HG02571 (cell line): Measurements from ENCODE around the gene R3HDM2.
"Not testable (repeated sequence)": the region's sequence is repeated elsewhere in the genome, so short reads cannot be mapped to it uniquely, and the experiment has no call there.

Source experiments
- ATAC-seq: cut with Tn5 transposase; IDR thresholded peaks from one replicate; pipeline ENCODE4 v1.9.1; 2021; ENCODE audit warnings: mild to moderate bottlenecking, moderate library complexity; ENCODE audit not compliant: unreplicated experiment

Gene R3HDM2

GRCh38 chr12:57385586-57385985, 45.3 kb downstream of the R3HDM2 start:
- no peak for ATAC-seq

- no peak for ATAC-seq
These were observed 46.4 kb downstream of the R3HDM2 start for GRCh38 chr12:57384478-57384877.

GRCh38 chr12:57381693-57382220, 49.1 kb downstream of the R3HDM2 start:
- no peak for ATAC-seq

GRCh38 chr12:57380300-57380699, 50.5 kb downstream of the R3HDM2 start:
- no peak for ATAC-seq

- ATAC-seq: no peak
These were observed 53.6 kb downstream of the R3HDM2 start for GRCh38 chr12:57377103-57377840.

- no peak for ATAC-seq
These were observed 58.6 kb downstream of the R3HDM2 start for GRCh38 chr12:57372233-57372632.

GRCh38 chr12:57370696-57371095, 60.1 kb downstream of the R3HDM2 start:
- no peak for ATAC-seq

- no peak for ATAC-seq
These were observed 60.8 kb downstream of the R3HDM2 start for GRCh38 chr12:57370072-57370471.

- no peak for ATAC-seq
These were observed 61.6 kb downstream of the R3HDM2 start for GRCh38 chr12:57369202-57369601.

GRCh38 chr12:57368349-57369095, 62.3 kb downstream of the R3HDM2 start:
- ATAC-seq: no peak

GRCh38 chr12:57367121-57367520, 63.7 kb downstream of the R3HDM2 start:
- ATAC-seq: no peak

- no peak for ATAC-seq
These were observed 64.5 kb downstream of the R3HDM2 start for GRCh38 chr12:57366315-57366714.

GRCh38 chr12:57364156-57364555, 66.7 kb downstream of the R3HDM2 start:
- not testable (repeated sequence) for ATAC-seq

GRCh38 chr12:57360468-57360867, 70.4 kb downstream of the R3HDM2 start:
- ATAC-seq: no peak

- ATAC-seq: no peak
These were observed 72.2 kb downstream of the R3HDM2 start for GRCh38 chr12:57358646-57359045.

- ATAC-seq: no peak
These were observed 75.1 kb downstream of the R3HDM2 start for GRCh38 chr12:57355734-57356133.

GRCh38 chr12:57352166-57352565, 78.7 kb downstream of the R3HDM2 start:
- no peak for ATAC-seq

- no peak for ATAC-seq
These were observed 83.6 kb downstream of the R3HDM2 start for GRCh38 chr12:57347284-57347683.

GRCh38 chr12:57343703-57344378, 87.0 kb downstream of the R3HDM2 start:
- ATAC-seq: no peak

GRCh38 chr12:57342207-57342691, 88.6 kb downstream of the R3HDM2 start:
- ATAC-seq: no peak

- ATAC-seq: no peak
These were observed 89.4 kb downstream of the R3HDM2 start for GRCh38 chr12:57341275-57341990.
